ENCODE results near the gene CA10.

GRCh38 chr17:51748749-51749604, 409.5 kb downstream of the CA10 start:
- TF ChIP-seq CTCF (IDR thresholded peaks at IDR 0.05; ENCODE audit: poor library complexity) = no peak
- no peak for TF ChIP-seq EZH2 (IDR thresholded peaks at IDR 0.05; ENCODE audit: borderline replicate concordance)
- no peak for TF ChIP-seq EZH2phosphoT487 (IDR thresholded peaks at IDR 0.05; ENCODE audit: low read depth, severe bottlenecking, unreplicated experiment)
